ENCODE results near the gene KCTD8.

- TF ChIP-seq POLR2A (IDR thresholded peaks at IDR 0.05; ENCODE audit: low read length) (no peak), GATA1 (IDR thresholded peaks at IDR 0.05; ENCODE audit: low read depth, low read length) (no peak)
These were observed 254.2 kb downstream of the KCTD8 start for GRCh38 chr4:44194365-44194764.
